ENCODE results near the gene GOLM1.
A peak's percentile ranks its signal among the peaks of the same experiment; 100 is the strongest.

Gene GOLM1

DNA sequence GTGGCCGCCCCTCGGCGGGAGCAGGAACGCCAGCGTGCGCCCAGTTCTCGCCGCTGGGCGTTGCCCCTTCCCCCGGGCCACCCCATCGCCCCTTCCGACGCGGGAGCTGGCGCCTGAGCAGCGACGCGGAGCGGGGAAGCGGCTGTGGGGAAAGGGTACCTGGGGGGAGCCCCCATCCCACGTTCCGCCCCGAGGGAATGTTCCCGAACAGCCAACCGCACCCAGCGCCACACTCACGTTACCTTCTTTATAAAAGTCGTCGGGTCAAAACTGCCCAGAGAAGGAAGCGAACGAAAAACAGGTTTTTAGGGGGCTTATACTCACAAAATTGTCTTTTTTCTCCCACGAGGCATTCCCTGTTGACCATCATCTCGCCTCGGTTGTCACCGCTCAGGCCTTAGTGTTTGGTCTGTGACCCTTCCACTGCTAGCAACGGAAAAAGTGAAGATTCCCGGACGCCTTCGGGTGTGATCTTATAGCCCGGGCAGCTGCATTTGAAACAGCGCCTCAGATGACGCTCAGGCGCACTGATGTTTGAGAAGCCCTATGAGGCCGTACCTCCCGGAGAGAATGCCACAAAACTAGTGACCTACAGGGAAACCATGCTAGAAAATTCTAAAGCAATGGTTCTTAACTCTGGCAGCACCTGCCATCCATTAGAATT lies 475 bp upstream of the GOLM1 start:
- TF ChIP-seq, protein P1, sequence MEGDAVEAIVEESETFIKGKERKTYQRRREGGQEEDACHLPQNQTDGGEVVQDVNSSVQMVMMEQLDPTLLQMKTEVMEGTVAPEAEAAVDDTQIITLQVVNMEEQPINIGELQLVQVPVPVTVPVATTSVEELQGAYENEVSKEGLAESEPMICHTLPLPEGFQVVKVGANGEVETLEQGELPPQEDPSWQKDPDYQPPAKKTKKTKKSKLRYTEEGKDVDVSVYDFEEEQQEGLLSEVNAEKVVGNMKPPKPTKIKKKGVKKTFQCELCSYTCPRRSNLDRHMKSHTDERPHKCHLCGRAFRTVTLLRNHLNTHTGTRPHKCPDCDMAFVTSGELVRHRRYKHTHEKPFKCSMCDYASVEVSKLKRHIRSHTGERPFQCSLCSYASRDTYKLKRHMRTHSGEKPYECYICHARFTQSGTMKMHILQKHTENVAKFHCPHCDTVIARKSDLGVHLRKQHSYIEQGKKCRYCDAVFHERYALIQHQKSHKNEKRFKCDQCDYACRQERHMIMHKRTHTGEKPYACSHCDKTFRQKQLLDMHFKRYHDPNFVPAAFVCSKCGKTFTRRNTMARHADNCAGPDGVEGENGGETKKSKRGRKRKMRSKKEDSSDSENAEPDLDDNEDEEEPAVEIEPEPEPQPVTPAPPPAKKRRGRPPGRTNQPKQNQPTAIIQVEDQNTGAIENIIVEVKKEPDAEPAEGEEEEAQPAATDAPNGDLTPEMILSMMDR (conservative IDR thresholded peaks at IDR 0.05; ENCODE audit: low read depth, low read length), result no peak
- peak overlapping the region; percentile 80 for H3K4me3 ChIP-seq (ENCODE audit: low read depth, low read length)
- peak; percentile 74 for DNase-seq (ENCODE audit: low read depth)

- H3K4me3 ChIP-seq (ENCODE audit: low read depth, low read length), result peak overlapping the region; percentile 80
- DNase-seq (ENCODE audit: low read depth), result no peak
- TF ChIP-seq, protein P1 (conservative IDR thresholded peaks at IDR 0.05; ENCODE audit: low read depth, low read length), result no peak
Observed at GRCh38 chr9:86097510-86098224, 1.7 kb downstream of the GOLM1 start.

DNA sequence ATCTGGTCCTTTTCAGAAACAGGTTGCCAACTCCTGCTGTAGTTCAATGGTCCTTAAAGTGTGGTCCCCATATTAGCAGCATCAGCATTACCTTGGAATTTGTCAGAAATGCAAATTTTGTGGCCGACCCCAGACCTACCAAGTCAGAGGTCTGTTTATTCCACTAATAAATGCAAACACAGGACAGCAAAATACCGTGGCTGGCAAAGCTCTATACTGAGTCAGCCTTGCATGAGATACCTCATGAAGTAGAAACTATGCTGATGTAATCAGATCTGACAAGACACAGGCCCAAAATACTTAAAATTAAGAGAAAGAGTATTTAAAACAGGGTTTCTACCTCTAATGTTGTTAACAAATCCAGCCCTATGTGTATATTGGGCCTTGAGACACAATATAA lies 3.0 kb downstream of the GOLM1 start:
- H3K4me3 ChIP-seq (ENCODE audit: low read depth, low read length), result no peak overlapping the region
- peak; percentile 82 for DNase-seq (ENCODE audit: low read depth)
- TF ChIP-seq, protein P1 (conservative IDR thresholded peaks at IDR 0.05; ENCODE audit: low read depth, low read length), result no peak

- DNase-seq (ENCODE audit: low read depth), result peak; percentile 77
Observed at GRCh38 chr9:86093788-86094555, 5.4 kb downstream of the GOLM1 start.

DNA sequence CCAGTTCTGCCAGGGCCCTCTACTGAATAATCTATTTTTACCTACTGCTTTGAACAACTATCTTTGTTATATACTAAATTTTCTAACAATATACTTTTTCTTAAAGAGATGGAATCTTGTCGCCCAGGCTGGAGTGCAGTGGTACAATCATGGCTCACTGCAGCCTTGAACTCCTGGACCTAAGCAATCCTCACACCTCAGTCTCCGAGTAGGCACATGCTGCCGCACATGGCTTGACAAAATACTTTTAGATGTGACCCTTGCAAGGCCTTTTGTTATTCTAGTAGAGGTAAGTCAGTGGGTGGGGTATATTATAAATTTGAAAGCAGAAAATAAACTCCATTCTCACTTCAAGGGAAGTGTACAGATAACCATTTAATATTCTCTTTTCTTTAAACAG lies 7.9 kb downstream of the GOLM1 start:
- H3K4me3 ChIP-seq (ENCODE audit: low read depth, low read length), result no peak overlapping the region
- no peak for DNase-seq (ENCODE audit: low read depth)
- TF ChIP-seq, protein P1 (conservative IDR thresholded peaks at IDR 0.05; ENCODE audit: low read depth, low read length), result no peak

More at GRCh38 chr9:86093788-86094555, 5.4 kb downstream of the GOLM1 start:
- TF ChIP-seq, protein P1 (conservative IDR thresholded peaks at IDR 0.05; ENCODE audit: low read depth, low read length), result no peak
- H3K4me3 ChIP-seq (ENCODE audit: low read depth, low read length), result no peak overlapping the region

DNA sequence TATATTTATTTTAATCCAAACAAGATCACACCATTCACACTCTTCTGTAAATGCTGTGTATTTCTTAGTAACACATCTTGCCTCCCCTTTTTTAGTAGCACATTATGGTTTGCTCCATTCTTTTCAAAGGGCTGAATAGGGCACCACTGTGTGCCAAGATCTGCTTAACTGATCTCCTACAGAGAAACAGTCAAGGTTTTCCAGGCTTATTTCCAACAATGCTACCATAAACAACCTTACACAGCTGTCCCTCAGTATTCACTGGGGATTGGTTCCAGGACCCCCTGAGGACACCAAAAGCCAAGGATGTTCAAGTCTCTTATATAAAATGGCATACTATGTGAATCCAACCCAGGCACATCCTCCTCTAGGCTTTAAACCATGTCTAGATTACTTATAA lies 16.5 kb downstream of the GOLM1 start:
- H3K4me3 ChIP-seq (ENCODE audit: low read depth, low read length), result no peak overlapping the region
- peak; percentile 69 for DNase-seq (ENCODE audit: low read depth)
- TF ChIP-seq, protein P1 (conservative IDR thresholded peaks at IDR 0.05; ENCODE audit: low read depth, low read length), result no peak
